ENCODE data around the gene SV2C. TPM values are rescaled to one million over a fixed set of nuclear protein-coding genes. Genes with fewer than 3 reads are reported as not detected.
"Not testable (repeated sequence)": the region's sequence is repeated elsewhere in the genome, so short reads cannot be mapped to it uniquely, and the experiment has no call there.

Gene SV2C
- total RNA-seq (2021) (0.05 to 0.09 TPM (median 0.07 TPM) in 3 replicates), Bru-seq, nascent RNA (percentile 14 among the genes with signal in this experiment)
- long read RNA-seq, experiment 1: 0 reads
- long read RNA-seq, experiment 2: 0 reads
- long read RNA-seq, experiment 3: 0 reads

GRCh38 chr5:76082772-76083554 lies at the start of gene SV2C:
Gene SV2C (plus strand): TSS chr5:76083383. CDS start chr5:76131751, 48,368 bp downstream.
- Mint-ChIP-seq H3K4me3 (peak within 1 kb of the TSS; percentile 87), H3K9me3 (no peaks in the 10 kb centered on the region), H3K36me3 (no peaks in the 10 kb centered on the region), H3K27ac (no peak within 1 kb of the TSS), H3K4me1 (peaks cover 25% of the 10 kb centered on the region), H3K27me3 (ENCODE audit: low read depth) (peaks cover 92% of the 10 kb centered on the region)
- ATAC-seq (peak; percentile 8), DNase-seq (ENCODE audit: low spot score) (peak; percentile 47)
- POLR2A ChIA-PET: no interaction called here
- TF ChIP-seq ZMAT4 (CRISPR knock-in tag; IDR thresholded peaks at IDR 0.05) (no peak), MYBL2 (CRISPR knock-in tag; IDR thresholded peaks at IDR 0.05) (peak; percentile 71; the same call in 1 of the 2 replicates)
- CTCF ChIA-PET: interaction anchor here (0.6 to 2.7 kb wide), 5 partner anchors 22 to 196 kb away, joined by 3 to 21 read pairs (median 6); no protein-coding TSS in a partner anchor

- H3K36me3 Mint-ChIP-seq; H3K4me1 Mint-ChIP-seq; POLR2A ChIA-PET; H3K9me3 Mint-ChIP-seq; H3K27ac Mint-ChIP-seq; H3K27me3 Mint-ChIP-seq (ENCODE audit: low read depth); ATAC-seq: not testable (repeated sequence)
- peak overlapping the region; percentile 78 for H3K4me3 Mint-ChIP-seq
- CTCF ChIA-PET: interaction anchor here (0.8 kb wide), 1 partner anchor 138 kb away, joined by 3 read pairs; no protein-coding TSS in a partner anchor
- peak; percentile 20 for DNase-seq (ENCODE audit: low spot score)
Measured at GRCh38 chr5:76037736-76038151, 45.4 kb upstream of the SV2C start.

- peaks cover 9% of the 10 kb centered on the region for H3K4me1 Mint-ChIP-seq
- DNase-seq (ENCODE audit: low spot score) (no peak), ATAC-seq (no peak)
- H3K36me3 Mint-ChIP-seq: no peaks in the 10 kb centered on the region
- no peaks in the 10 kb centered on the region; the same call in 1 of the 2 replicates for H3K27me3 Mint-ChIP-seq (ENCODE audit: low read depth)
- H3K4me3 Mint-ChIP-seq: peak overlapping the region; percentile 78
- POLR2A ChIA-PET: no interaction called here
- H3K27ac Mint-ChIP-seq: no peak overlapping the region
- CTCF ChIA-PET: no interaction called here
- peaks cover 5% of the 10 kb centered on the region for H3K9me3 Mint-ChIP-seq
- TF ChIP-seq ZNF263 (CRISPR knock-in tag; IDR thresholded peaks at IDR 0.05; ENCODE audit: low read depth) (no peak), ZNF416 (CRISPR knock-in tag; IDR thresholded peaks at IDR 0.05) (no peak), AR (CRISPR knock-in tag; IDR thresholded peaks at IDR 0.05) (no peak), ZMAT4 (CRISPR knock-in tag; IDR thresholded peaks at IDR 0.05) (no peak), ESRRA (CRISPR knock-in tag; IDR thresholded peaks at IDR 0.05; ENCODE audit: borderline replicate concordance) (no peak), MAX (CRISPR knock-in tag; IDR thresholded peaks at IDR 0.05) (no peak), FOXK1 (CRISPR knock-in tag; IDR thresholded peaks at IDR 0.05) (no peak), NFATC4 (CRISPR knock-in tag; IDR thresholded peaks at IDR 0.05) (no peak), RORB (CRISPR knock-in tag; IDR thresholded peaks at IDR 0.05) (no peak), IRF1 (CRISPR knock-in tag; IDR thresholded peaks at IDR 0.05) (no peak), HMGXB4 (CRISPR knock-in tag; IDR thresholded peaks at IDR 0.05) (no peak), ARID4B (CRISPR knock-in tag; IDR thresholded peaks at IDR 0.05; ENCODE audit: borderline replicate concordance) (no peak), GABPB1 (CRISPR knock-in tag; IDR thresholded peaks at IDR 0.05) (no peak), JAZF1 (CRISPR knock-in tag; IDR thresholded peaks at IDR 0.05) (no peak), E2F1 (CRISPR knock-in tag; IDR thresholded peaks at IDR 0.05) (no peak)
Measured at GRCh38 chr5:76038212-76038611, 45.0 kb upstream of the SV2C start.
